ENCODE data around the gene UTS2B.

Gene UTS2B

GRCh38 chr3:191269289-191270085 is 60.8 kb downstream of the UTS2B start:
- TF ChIP-seq, protein P1, sequence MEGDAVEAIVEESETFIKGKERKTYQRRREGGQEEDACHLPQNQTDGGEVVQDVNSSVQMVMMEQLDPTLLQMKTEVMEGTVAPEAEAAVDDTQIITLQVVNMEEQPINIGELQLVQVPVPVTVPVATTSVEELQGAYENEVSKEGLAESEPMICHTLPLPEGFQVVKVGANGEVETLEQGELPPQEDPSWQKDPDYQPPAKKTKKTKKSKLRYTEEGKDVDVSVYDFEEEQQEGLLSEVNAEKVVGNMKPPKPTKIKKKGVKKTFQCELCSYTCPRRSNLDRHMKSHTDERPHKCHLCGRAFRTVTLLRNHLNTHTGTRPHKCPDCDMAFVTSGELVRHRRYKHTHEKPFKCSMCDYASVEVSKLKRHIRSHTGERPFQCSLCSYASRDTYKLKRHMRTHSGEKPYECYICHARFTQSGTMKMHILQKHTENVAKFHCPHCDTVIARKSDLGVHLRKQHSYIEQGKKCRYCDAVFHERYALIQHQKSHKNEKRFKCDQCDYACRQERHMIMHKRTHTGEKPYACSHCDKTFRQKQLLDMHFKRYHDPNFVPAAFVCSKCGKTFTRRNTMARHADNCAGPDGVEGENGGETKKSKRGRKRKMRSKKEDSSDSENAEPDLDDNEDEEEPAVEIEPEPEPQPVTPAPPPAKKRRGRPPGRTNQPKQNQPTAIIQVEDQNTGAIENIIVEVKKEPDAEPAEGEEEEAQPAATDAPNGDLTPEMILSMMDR (IDR thresholded peaks at IDR 0.05), result no peak

DNA sequence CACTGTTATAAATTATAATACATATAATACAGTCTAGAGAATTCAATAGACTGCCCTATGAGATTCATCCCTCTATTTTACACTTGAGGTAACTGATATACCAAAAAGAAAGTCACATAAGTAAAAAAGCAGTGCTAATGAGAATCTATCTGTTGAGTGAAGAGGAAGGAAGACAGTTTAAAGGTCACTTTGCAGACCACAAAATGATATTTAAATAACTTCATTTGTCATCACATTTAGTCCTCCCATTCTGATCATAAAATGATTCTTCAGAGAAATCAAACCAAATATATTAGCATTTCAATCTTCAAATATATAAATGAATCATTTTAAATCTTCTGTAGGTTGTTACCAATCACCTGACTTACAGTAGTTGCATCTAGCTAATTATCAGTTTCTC is 61.6 kb downstream of the UTS2B start:
- TF ChIP-seq, protein P1 (IDR thresholded peaks at IDR 0.05), result no peak

- TF ChIP-seq, protein P1 (IDR thresholded peaks at IDR 0.05), result no peak
These were observed 66.5 kb downstream of the UTS2B start for GRCh38 chr3:191263850-191264249.

DNA sequence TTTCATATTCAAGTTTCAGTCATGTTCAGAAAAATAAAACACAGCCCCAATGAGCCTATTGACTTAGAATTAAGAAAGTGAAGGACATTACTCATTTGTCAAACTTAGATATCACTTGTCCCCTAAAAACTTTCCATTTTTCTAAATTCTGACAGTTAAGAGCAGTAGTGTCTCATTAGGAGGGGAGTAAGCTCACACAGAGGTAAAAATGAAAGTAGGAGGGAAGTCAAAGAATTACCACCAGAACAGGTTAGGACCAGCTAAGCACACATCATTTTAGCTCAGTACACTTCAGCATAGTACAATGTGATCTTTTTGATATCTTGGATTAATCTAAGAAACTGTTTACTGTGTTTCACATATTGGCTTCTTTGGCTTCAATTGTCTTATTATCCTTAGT is 67.0 kb downstream of the UTS2B start:
- TF ChIP-seq, protein P1 (IDR thresholded peaks at IDR 0.05), result no peak

DNA sequence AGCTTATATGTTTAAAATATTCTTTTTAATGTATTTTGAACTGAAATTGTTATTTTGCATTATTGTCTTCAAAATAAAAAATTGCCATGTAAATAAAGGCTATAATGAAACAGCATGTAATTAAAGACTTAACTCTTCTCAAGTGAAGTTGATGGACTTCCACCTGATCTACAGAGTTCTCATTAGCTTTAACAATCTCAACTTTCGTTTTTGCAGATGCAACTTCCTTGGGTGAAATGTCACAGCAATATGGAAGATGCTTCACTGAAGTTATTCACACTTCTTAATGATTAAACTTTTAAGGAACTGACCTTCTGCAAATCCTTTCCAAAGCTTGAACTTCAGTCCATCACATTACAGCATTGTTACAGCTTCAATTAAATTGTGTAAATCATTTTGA is 67.7 kb downstream of the UTS2B start:
- TF ChIP-seq, protein P1 (IDR thresholded peaks at IDR 0.05), result no peak

DNA sequence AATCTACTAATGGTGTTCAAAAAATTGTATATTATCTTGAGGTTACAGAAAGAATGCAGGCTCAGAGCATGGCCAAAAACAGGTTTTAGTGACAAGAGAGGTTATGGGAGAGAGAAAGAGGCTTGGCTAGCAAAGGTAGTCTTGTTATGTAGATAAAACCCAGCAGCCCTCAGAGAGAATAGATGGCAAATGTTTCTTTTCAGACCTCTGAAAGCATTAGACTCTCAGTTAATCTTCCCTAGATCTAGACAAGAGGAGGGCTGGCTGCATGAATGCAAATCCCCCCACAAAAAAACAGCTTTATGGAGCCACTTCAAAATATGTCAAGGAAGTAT is 69.1 kb downstream of the UTS2B start:
- TF ChIP-seq, protein P1 (IDR thresholded peaks at IDR 0.05), result no peak

GRCh38 chr3:191260431-191261303 is 69.7 kb downstream of the UTS2B start:
- TF ChIP-seq, protein P1 (IDR thresholded peaks at IDR 0.05), result no peak
